ENCODE data around the gene INO80D. TPM values are rescaled to one million over a fixed set of nuclear protein-coding genes. Genes with fewer than 3 reads are reported as not detected.

INO80D gene
- total RNA-seq, 1 donor from 2014 or later = 11.3 TPM

- TF ChIP-seq EZH2 (IDR thresholded peaks at IDR 0.05) = no peak
- no peak for TF ChIP-seq CTCF (IDR thresholded peaks at IDR 0.05)
- no peak for TF ChIP-seq EZH2phosphoT487 (IDR thresholded peaks at IDR 0.05)
- peaks cover 98% of the 10 kb centered on the region for H3K79me2 ChIP-seq (ENCODE audit: low read depth)
- Mint-ChIP-seq H3K9me3 (no peaks in the 10 kb centered on the region), H3K27me3 (ENCODE audit: insufficient read depth, low read depth) (no peaks in the 10 kb centered on the region), H3K36me3 (peaks cover 2% of the 10 kb centered on the region), H3K27ac (no peak overlapping the region), H3K4me3 (no peak overlapping the region), H3K4me1 (no peaks in the 10 kb centered on the region)
- H3K36me3 ChIP-seq = no peaks in the 10 kb centered on the region
- peaks cover 3% of the 10 kb centered on the region for H3K4me1 ChIP-seq
- peaks cover 4% of the 10 kb centered on the region for H4K20me1 ChIP-seq (ENCODE audit: low read depth)
- no peaks in the 10 kb centered on the region for H3K9me3 ChIP-seq (ENCODE audit: low read depth)
- no peaks in the 10 kb centered on the region for H3K27me3 ChIP-seq
- no peak overlapping the region for H3K9ac ChIP-seq
- no peak overlapping the region for H2AFZ ChIP-seq (replicated peaks)
- H3K4me2 ChIP-seq = no peak overlapping the region
- no peak overlapping the region for H3K27ac ChIP-seq
- H3K4me3 ChIP-seq = no peak overlapping the region
- no peaks in the 10 kb centered on the region for H3F3A ChIP-seq (ENCODE audit: low read depth)
- no peak for DNase-seq (ENCODE audit: low spot score)
These were observed 16.6 kb downstream of the INO80D start for GRCh38 chr2:206069417-206069816.

GRCh38 chr2:206068207-206068606 is 17.8 kb downstream of the INO80D start:
- H3K4me3 ChIP-seq = no peak overlapping the region
- Mint-ChIP-seq H3K27ac (no peak overlapping the region), H3K9me3 (no peaks in the 10 kb centered on the region), H3K27me3 (ENCODE audit: insufficient read depth, low read depth) (no peaks in the 10 kb centered on the region), H3K4me1 (no peaks in the 10 kb centered on the region), H3K36me3 (peaks cover 6% of the 10 kb centered on the region), H3K4me3 (no peak overlapping the region)
- peaks cover 3% of the 10 kb centered on the region for H3K4me1 ChIP-seq
- TF ChIP-seq CTCF (IDR thresholded peaks at IDR 0.05) (no peak), EZH2phosphoT487 (IDR thresholded peaks at IDR 0.05) (no peak)
- no peaks in the 10 kb centered on the region for H3K9me3 ChIP-seq (ENCODE audit: low read depth)
- H2AFZ ChIP-seq (replicated peaks) = no peak overlapping the region
- H3K27me3 ChIP-seq = no peaks in the 10 kb centered on the region
- no peak overlapping the region for H3K4me2 ChIP-seq
- peaks cover 97% of the 10 kb centered on the region for H3K79me2 ChIP-seq (ENCODE audit: low read depth)
- H3K9ac ChIP-seq = no peak overlapping the region
- no peak for DNase-seq (ENCODE audit: low spot score)
- no peaks in the 10 kb centered on the region for H3F3A ChIP-seq (ENCODE audit: low read depth)
- no peaks in the 10 kb centered on the region for H3K36me3 ChIP-seq
- H4K20me1 ChIP-seq (ENCODE audit: low read depth) = peaks cover 4% of the 10 kb centered on the region
- no peak overlapping the region for H3K27ac ChIP-seq

- H4K20me1 ChIP-seq (ENCODE audit: low read depth) = peaks cover 4% of the 10 kb centered on the region
- H3K27ac ChIP-seq = no peak overlapping the region
- no peak overlapping the region for H3K4me2 ChIP-seq
- no peak overlapping the region for H2AFZ ChIP-seq (replicated peaks)
- no peaks in the 10 kb centered on the region for H3K4me1 Mint-ChIP-seq
- no peaks in the 10 kb centered on the region for H3K36me3 ChIP-seq
- no peak overlapping the region for H3K9ac ChIP-seq
- no peaks in the 10 kb centered on the region for H3K27me3 Mint-ChIP-seq (ENCODE audit: insufficient read depth, low read depth)
- H3K27ac Mint-ChIP-seq = no peak overlapping the region
- no peaks in the 10 kb centered on the region for H3K9me3 Mint-ChIP-seq
- no peaks in the 10 kb centered on the region for H3F3A ChIP-seq (ENCODE audit: low read depth)
- H3K4me1 ChIP-seq = no peaks in the 10 kb centered on the region
- H3K4me3 ChIP-seq = no peak overlapping the region
- peaks cover 14% of the 10 kb centered on the region for H3K36me3 Mint-ChIP-seq
- no peak for TF ChIP-seq EZH2phosphoT487 (IDR thresholded peaks at IDR 0.05)
- TF ChIP-seq EZH2 (IDR thresholded peaks at IDR 0.05) = no peak
- no peak for TF ChIP-seq CTCF (IDR thresholded peaks at IDR 0.05)
- H3K27me3 ChIP-seq = no peaks in the 10 kb centered on the region
- no peaks in the 10 kb centered on the region for H3K9me3 ChIP-seq (ENCODE audit: low read depth)
- H3K4me3 Mint-ChIP-seq = no peak overlapping the region
- DNase-seq (ENCODE audit: low spot score) = no peak
- peaks cover 59% of the 10 kb centered on the region for H3K79me2 ChIP-seq (ENCODE audit: low read depth)
These were observed 21.9 kb downstream of the INO80D start for GRCh38 chr2:206064077-206064476.
